Thyroid gland (tissue), 4 donors: ENCODE measurements around the gene HOXC11.

Experiments used
- CTCF ChIP-seq, 6 experiments: fragments of 200-600 bp in 3 of 6; fragments of 450-650 bp in 3 of 6; sonication (generic) in 3 of 6; IDR thresholded peaks; one replicate each; pipeline ENCODE4 v1.5.1; 2016 to 2019; ENCODE audit warnings: antibody characterized with exemption in 6 of 6, mild to moderate bottlenecking in 2 of 6, inconsistent platforms in 1 of 6, moderate library complexity in 1 of 6
- POLR2A ChIP-seq, 2 donors: fragments of 450-650 bp; IDR thresholded peaks; one replicate each; pipeline ENCODE4 v1.6.1; 2017; ENCODE audit warnings: antibody characterized with exemption in 2 of 2, mild to moderate bottlenecking in 2 of 2, moderate library complexity in 1 of 2

GRCh38 chr12:53972152-53972702, 699 bp upstream of the HOXC11 start:
- no peak for TF ChIP-seq CTCF (IDR thresholded peaks at IDR 0.05)
- TF ChIP-seq POLR2A (IDR thresholded peaks at IDR 0.05), result no peak
